ENCODE data around the gene REC114. TPM values are rescaled to one million over a fixed set of nuclear protein-coding genes. Genes with fewer than 3 reads are reported as not detected.

Gene REC114, protein sequence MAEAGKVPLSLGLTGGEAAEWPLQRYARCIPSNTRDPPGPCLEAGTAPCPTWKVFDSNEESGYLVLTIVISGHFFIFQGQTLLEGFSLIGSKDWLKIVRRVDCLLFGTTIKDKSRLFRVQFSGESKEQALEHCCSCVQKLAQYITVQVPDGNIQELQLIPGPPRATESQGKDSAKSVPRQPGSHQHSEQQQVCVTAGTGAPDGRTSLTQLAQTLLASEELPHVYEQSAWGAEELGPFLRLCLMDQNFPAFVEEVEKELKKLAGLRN
- not detected for total RNA-seq

DNA sequence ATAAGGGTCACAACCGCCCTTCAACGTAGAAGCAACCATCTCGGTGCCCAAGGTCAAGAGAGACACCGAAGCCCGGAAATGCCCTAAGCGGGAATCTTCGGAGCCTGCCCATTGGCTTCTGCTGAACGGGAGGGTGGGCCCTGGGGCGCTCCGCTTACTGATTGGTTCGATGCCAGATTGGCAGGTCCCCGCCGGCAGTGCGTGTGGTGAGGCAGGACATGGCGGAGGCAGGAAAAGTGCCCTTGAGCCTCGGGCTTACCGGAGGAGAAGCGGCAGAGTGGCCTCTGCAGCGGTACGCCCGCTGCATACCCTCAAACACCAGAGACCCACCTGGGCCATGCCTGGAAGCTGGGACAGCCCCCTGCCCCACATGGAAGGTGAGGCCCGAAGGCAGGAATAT is at the start of gene REC114:
Gene REC114, plus strand, starts transcription at position 197 of the 400 bp plus-strand sequence. Its CDS starts 22 bp downstream, at position 219.
- Histone ChIP-seq H3K4me3 (no peak within 1 kb of the TSS), H3K9me3 (no peaks in the 10 kb centered on the region), H3K27ac (no peak within 1 kb of the TSS), H3K36me3 (no peaks in the 10 kb centered on the region), H3K4me1 (no peaks in the 10 kb centered on the region), H3K27me3 (no peaks in the 10 kb centered on the region)
- TF ChIP-seq POLR2AphosphoS5 (IDR thresholded peaks at IDR 0.05; ENCODE audit: insufficient read depth in 1 of 2, low read depth in 1 of 2) (no peak), POLR2A (IDR thresholded peaks at IDR 0.05) (no peak)
- TF ChIP-seq, protein P1, sequence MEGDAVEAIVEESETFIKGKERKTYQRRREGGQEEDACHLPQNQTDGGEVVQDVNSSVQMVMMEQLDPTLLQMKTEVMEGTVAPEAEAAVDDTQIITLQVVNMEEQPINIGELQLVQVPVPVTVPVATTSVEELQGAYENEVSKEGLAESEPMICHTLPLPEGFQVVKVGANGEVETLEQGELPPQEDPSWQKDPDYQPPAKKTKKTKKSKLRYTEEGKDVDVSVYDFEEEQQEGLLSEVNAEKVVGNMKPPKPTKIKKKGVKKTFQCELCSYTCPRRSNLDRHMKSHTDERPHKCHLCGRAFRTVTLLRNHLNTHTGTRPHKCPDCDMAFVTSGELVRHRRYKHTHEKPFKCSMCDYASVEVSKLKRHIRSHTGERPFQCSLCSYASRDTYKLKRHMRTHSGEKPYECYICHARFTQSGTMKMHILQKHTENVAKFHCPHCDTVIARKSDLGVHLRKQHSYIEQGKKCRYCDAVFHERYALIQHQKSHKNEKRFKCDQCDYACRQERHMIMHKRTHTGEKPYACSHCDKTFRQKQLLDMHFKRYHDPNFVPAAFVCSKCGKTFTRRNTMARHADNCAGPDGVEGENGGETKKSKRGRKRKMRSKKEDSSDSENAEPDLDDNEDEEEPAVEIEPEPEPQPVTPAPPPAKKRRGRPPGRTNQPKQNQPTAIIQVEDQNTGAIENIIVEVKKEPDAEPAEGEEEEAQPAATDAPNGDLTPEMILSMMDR (IDR thresholded peaks at IDR 0.05): no peak
- no peak for DNase-seq (ENCODE audit: extremely low spot score in 2 of 2)
- intact Hi-C loops (cut with DNase I): no loop called here

DNA sequence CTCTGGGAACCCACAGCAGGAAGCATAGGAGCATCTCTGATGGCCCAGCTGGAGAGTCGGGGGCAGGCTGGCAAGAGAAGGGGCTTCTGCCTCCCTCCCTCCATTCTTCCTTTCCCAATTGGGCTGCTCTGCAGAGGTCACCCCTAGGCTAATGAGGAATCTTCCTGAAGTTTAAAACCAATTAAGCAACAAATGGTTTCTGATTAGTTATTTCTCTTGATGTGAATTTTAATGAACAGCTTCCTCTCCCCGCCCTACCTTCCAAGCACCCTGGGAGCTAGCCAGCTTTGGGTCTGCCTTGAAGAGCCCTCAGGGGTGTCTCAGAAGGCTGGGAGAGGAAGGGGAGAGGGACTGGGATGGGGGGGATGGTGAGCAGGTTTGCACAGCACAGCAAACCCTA is 49.6 kb upstream of the REC114 start:
- H3K4me3 ChIP-seq: no peak overlapping the region
- no peaks in the 10 kb centered on the region for H3K9me3 ChIP-seq
- DNase-seq (ENCODE audit: extremely low spot score in 2 of 2): no peak
- intact Hi-C loops (cut with DNase I): no loop called here
- H3K27me3 ChIP-seq: no peaks in the 10 kb centered on the region
- H3K27ac ChIP-seq: no peak overlapping the region
- TF ChIP-seq, protein P1 (IDR thresholded peaks at IDR 0.05): no peak
- TF ChIP-seq POLR2A (IDR thresholded peaks at IDR 0.05): no peak
- TF ChIP-seq POLR2AphosphoS5 (IDR thresholded peaks at IDR 0.05; ENCODE audit: insufficient read depth in 1 of 2, low read depth in 1 of 2): no peak
- no peaks in the 10 kb centered on the region for H3K36me3 ChIP-seq
- no peaks in the 10 kb centered on the region for H3K4me1 ChIP-seq

DNA sequence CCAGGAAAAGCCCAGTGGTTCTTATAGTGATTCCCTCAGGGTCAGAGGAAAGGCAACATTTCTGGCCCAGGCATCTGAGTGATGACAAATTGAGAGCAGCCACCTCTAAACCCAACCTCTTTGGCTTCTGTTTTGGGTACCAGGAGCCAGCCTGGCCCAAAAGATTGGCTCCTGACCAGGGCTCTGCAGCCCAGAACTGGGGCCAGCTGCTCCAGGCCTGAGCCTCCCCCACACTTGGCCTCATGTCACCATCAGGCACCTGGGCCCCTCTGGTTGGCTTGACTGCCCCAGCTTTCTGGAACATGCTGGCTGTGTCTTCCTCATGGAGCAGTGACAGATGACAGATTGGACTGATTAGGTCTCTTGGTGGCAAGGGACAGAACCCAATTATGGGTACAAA is 48.2 kb upstream of the REC114 start:
- Histone ChIP-seq H3K27me3 (no peaks in the 10 kb centered on the region), H3K9me3 (no peaks in the 10 kb centered on the region), H3K4me1 (no peaks in the 10 kb centered on the region), H3K27ac (no peak overlapping the region), H3K4me3 (no peak overlapping the region), H3K36me3 (no peaks in the 10 kb centered on the region)
- DNase-seq (ENCODE audit: extremely low spot score in 2 of 2): no peak
- TF ChIP-seq, protein P1 (IDR thresholded peaks at IDR 0.05): no peak
- no peak for TF ChIP-seq POLR2A (IDR thresholded peaks at IDR 0.05)
- TF ChIP-seq POLR2AphosphoS5 (IDR thresholded peaks at IDR 0.05; ENCODE audit: insufficient read depth in 1 of 2, low read depth in 1 of 2): no peak
- intact Hi-C loops (cut with DNase I): no loop called here

DNA sequence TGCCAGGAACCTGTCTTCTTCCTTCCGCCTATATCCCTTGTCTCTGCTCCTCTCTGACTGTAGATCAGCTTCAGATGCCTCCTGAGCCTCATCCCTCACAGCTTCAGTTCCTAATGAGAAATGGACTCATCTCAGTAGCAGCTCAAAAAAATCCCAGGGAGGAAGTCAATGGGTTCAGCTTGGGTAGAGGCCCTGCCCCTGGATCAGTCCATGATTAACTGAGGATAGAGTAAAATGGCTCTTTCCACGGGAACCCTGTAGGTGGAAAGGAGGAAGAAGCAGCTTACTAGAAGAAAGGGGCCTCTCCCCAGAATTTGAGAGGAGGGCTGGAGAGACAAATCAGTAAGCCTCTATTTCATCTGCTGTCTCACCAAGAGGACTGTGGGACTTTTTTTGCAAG is 47.3 kb upstream of the REC114 start:
- Histone ChIP-seq H3K27me3 (no peaks in the 10 kb centered on the region), H3K27ac (no peak overlapping the region), H3K9me3 (no peaks in the 10 kb centered on the region), H3K4me1 (no peaks in the 10 kb centered on the region), H3K4me3 (no peak overlapping the region), H3K36me3 (no peaks in the 10 kb centered on the region)
- intact Hi-C loops (cut with DNase I): no loop called here
- DNase-seq (ENCODE audit: extremely low spot score in 2 of 2): no peak
- TF ChIP-seq POLR2AphosphoS5 (IDR thresholded peaks at IDR 0.05; ENCODE audit: insufficient read depth in 1 of 2, low read depth in 1 of 2) (no peak), POLR2A (IDR thresholded peaks at IDR 0.05) (no peak)
- TF ChIP-seq, protein P1 (IDR thresholded peaks at IDR 0.05): no peak

DNA sequence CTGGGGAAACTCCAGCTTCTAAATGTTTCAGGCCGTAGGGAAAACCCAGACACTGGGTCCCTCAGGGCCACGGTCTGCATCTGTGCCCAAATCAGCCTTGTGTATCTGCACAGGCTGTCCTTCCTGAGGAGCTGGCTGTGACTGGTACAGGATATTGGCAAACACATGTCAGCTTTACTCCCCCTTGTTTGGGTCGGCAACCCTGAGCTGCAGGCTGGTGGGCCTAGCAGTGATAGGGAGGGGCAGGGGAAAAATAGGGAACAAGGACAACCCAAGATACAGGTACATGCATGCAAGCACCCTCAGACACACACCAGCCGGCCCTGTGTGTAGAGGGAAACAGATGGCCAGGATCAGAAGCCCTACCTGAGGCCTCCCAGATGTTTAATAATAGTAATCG is 45.5 kb upstream of the REC114 start:
- TF ChIP-seq, protein P1 (IDR thresholded peaks at IDR 0.05): no peak
- TF ChIP-seq POLR2A (IDR thresholded peaks at IDR 0.05) (no peak), POLR2AphosphoS5 (IDR thresholded peaks at IDR 0.05; ENCODE audit: insufficient read depth in 1 of 2, low read depth in 1 of 2) (no peak)
- no peak for DNase-seq (ENCODE audit: extremely low spot score in 2 of 2)
- no peak overlapping the region for H3K4me3 ChIP-seq
- no peaks in the 10 kb centered on the region for H3K9me3 ChIP-seq
- H3K27ac ChIP-seq: no peak overlapping the region
- no peaks in the 10 kb centered on the region for H3K27me3 ChIP-seq
- intact Hi-C loops (cut with DNase I): no loop called here
- no peaks in the 10 kb centered on the region for H3K4me1 ChIP-seq
- H3K36me3 ChIP-seq: no peaks in the 10 kb centered on the region
